Measurements from ENCODE around the gene P3H3.

P3H3 gene

GRCh38 chr12:6830286-6830890 lies 2.2 kb downstream of the P3H3 start:
- Histone ChIP-seq H3K4me1 (ENCODE audit: insufficient read depth, low read length) (peaks cover 10% of the 10 kb centered on the region; the same call in 1 of the 2 replicates), H3K27me3 (ENCODE audit: insufficient read depth, low read length) (peaks cover 7% of the 10 kb centered on the region)

GRCh38 chr12:6830999-6831398 lies 2.8 kb downstream of the P3H3 start:
- H3K36me3 ChIP-seq (ENCODE audit: insufficient read depth, low read depth, low read length), result peaks cover 51% of the 10 kb centered on the region
- H3K27me3 ChIP-seq (ENCODE audit: insufficient read depth, low read length), result peaks cover 6% of the 10 kb centered on the region; the same call in 1 of the 2 replicates
- no peak overlapping the region for H3K4me3 ChIP-seq (ENCODE audit: low read length)
- no peak overlapping the region for H3K27ac ChIP-seq (ENCODE audit: low read length)
- H3K4me1 ChIP-seq (ENCODE audit: insufficient read depth, low read length), result peaks cover 8% of the 10 kb centered on the region; the same call in 1 of the 2 replicates
- no peak overlapping the region for H3K9ac ChIP-seq (ENCODE audit: low read depth, low read length)
- H3K9me3 ChIP-seq (ENCODE audit: insufficient read depth, low read depth, low read length), result no peaks in the 10 kb centered on the region

More at GRCh38 chr12:6830286-6830890, 2.2 kb downstream of the P3H3 start:
- H3K9ac ChIP-seq (ENCODE audit: low read depth, low read length), result peak overlapping the region; percentile 94; the same call in 1 of the 2 replicates
- peak overlapping the region; percentile 95; the same call in 1 of the 2 replicates for H3K4me3 ChIP-seq (ENCODE audit: low read length)
- H3K9me3 ChIP-seq (ENCODE audit: insufficient read depth, low read depth, low read length), result no peaks in the 10 kb centered on the region
- H3K27ac ChIP-seq (ENCODE audit: low read length), result no peak overlapping the region
- peaks cover 48% of the 10 kb centered on the region for H3K36me3 ChIP-seq (ENCODE audit: insufficient read depth, low read depth, low read length)

GRCh38 chr12:6831450-6831995 lies 3.3 kb downstream of the P3H3 start:
- H3K4me1 ChIP-seq (ENCODE audit: insufficient read depth, low read length), result peaks cover 7% of the 10 kb centered on the region; the same call in 1 of the 2 replicates
- no peaks in the 10 kb centered on the region for H3K9me3 ChIP-seq (ENCODE audit: insufficient read depth, low read depth, low read length)
- H3K4me3 ChIP-seq (ENCODE audit: low read length), result no peak overlapping the region
- H3K27ac ChIP-seq (ENCODE audit: low read length), result no peak overlapping the region
- no peak overlapping the region for H3K9ac ChIP-seq (ENCODE audit: low read depth, low read length)
- H3K36me3 ChIP-seq (ENCODE audit: insufficient read depth, low read depth, low read length), result peaks cover 56% of the 10 kb centered on the region
- H3K27me3 ChIP-seq (ENCODE audit: insufficient read depth, low read length), result 0 out of 2 replicates have a peak, but pooled peaks cover 1% of the 10 kb centered on the region

GRCh38 chr12:6832125-6832524 lies 3.9 kb downstream of the P3H3 start:
- no peaks in the 10 kb centered on the region for H3K9me3 ChIP-seq (ENCODE audit: insufficient read depth, low read depth, low read length)
- peaks cover 62% of the 10 kb centered on the region for H3K36me3 ChIP-seq (ENCODE audit: insufficient read depth, low read depth, low read length)
- no peak overlapping the region for H3K4me3 ChIP-seq (ENCODE audit: low read length)
- H3K9ac ChIP-seq (ENCODE audit: low read depth, low read length), result no peak overlapping the region
- H3K4me1 ChIP-seq (ENCODE audit: insufficient read depth, low read length), result peaks cover 5% of the 10 kb centered on the region; the same call in 1 of the 2 replicates
- no peak overlapping the region for H3K27ac ChIP-seq (ENCODE audit: low read length)
- H3K27me3 ChIP-seq (ENCODE audit: insufficient read depth, low read length), result no peaks in the 10 kb centered on the region

- H3K9ac ChIP-seq (ENCODE audit: low read depth, low read length), result no peak overlapping the region
- peaks cover 74% of the 10 kb centered on the region for H3K36me3 ChIP-seq (ENCODE audit: insufficient read depth, low read depth, low read length)
- peaks cover 3% of the 10 kb centered on the region; the same call in 1 of the 2 replicates for H3K4me1 ChIP-seq (ENCODE audit: insufficient read depth, low read length)
- no peaks in the 10 kb centered on the region for H3K9me3 ChIP-seq (ENCODE audit: insufficient read depth, low read depth, low read length)
- H3K27ac ChIP-seq (ENCODE audit: low read length), result no peak overlapping the region
- H3K27me3 ChIP-seq (ENCODE audit: insufficient read depth, low read length), result no peaks in the 10 kb centered on the region
- no peak overlapping the region for H3K4me3 ChIP-seq (ENCODE audit: low read length)
Measured at GRCh38 chr12:6833189-6833890, 5.1 kb downstream of the P3H3 start.

GRCh38 chr12:6834254-6834653 lies 6.0 kb downstream of the P3H3 start:
- H3K4me3 ChIP-seq (ENCODE audit: low read length), result no peak overlapping the region
- H3K27me3 ChIP-seq (ENCODE audit: insufficient read depth, low read length), result no peaks in the 10 kb centered on the region
- peaks cover 83% of the 10 kb centered on the region for H3K36me3 ChIP-seq (ENCODE audit: insufficient read depth, low read depth, low read length)
- H3K27ac ChIP-seq (ENCODE audit: low read length), result no peak overlapping the region
- peaks cover 3% of the 10 kb centered on the region; the same call in 1 of the 2 replicates for H3K4me1 ChIP-seq (ENCODE audit: insufficient read depth, low read length)
- no peaks in the 10 kb centered on the region for H3K9me3 ChIP-seq (ENCODE audit: insufficient read depth, low read depth, low read length)
- no peak overlapping the region for H3K9ac ChIP-seq (ENCODE audit: low read depth, low read length)

- H3K36me3 ChIP-seq (ENCODE audit: insufficient read depth, low read depth, low read length), result peaks cover 88% of the 10 kb centered on the region
Measured at GRCh38 chr12:6834873-6835272, 6.7 kb downstream of the P3H3 start.

GRCh38 chr12:6836851-6837250 lies 8.6 kb downstream of the P3H3 start:
- Histone ChIP-seq H3K4me3 (ENCODE audit: low read length) (no peak overlapping the region), H3K4me1 (ENCODE audit: insufficient read depth, low read length) (0 out of 2 replicates have a peak, but pooled peaks cover 4% of the 10 kb centered on the region), H3K27me3 (ENCODE audit: insufficient read depth, low read length) (no peaks in the 10 kb centered on the region), H3K27ac (ENCODE audit: low read length) (no peak overlapping the region), H3K9ac (ENCODE audit: low read depth, low read length) (no peak overlapping the region), H3K9me3 (ENCODE audit: insufficient read depth, low read depth, low read length) (no peaks in the 10 kb centered on the region), H3K36me3 (ENCODE audit: insufficient read depth, low read depth, low read length) (peaks cover 78% of the 10 kb centered on the region)

More at GRCh38 chr12:6834873-6835272, 6.7 kb downstream of the P3H3 start:
- peaks cover 3% of the 10 kb centered on the region; the same call in 1 of the 2 replicates for H3K4me1 ChIP-seq (ENCODE audit: insufficient read depth, low read length)
- no peaks in the 10 kb centered on the region for H3K27me3 ChIP-seq (ENCODE audit: insufficient read depth, low read length)
- H3K27ac ChIP-seq (ENCODE audit: low read length), result no peak overlapping the region
- no peak overlapping the region for H3K4me3 ChIP-seq (ENCODE audit: low read length)
- H3K9ac ChIP-seq (ENCODE audit: low read depth, low read length), result no peak overlapping the region
- no peaks in the 10 kb centered on the region for H3K9me3 ChIP-seq (ENCODE audit: insufficient read depth, low read depth, low read length)

- Histone ChIP-seq H3K9ac (ENCODE audit: low read depth, low read length) (no peak overlapping the region), H3K27me3 (ENCODE audit: insufficient read depth, low read length) (no peaks in the 10 kb centered on the region), H3K4me1 (ENCODE audit: insufficient read depth, low read length) (0 out of 2 replicates have a peak, but pooled peaks cover 4% of the 10 kb centered on the region), H3K27ac (ENCODE audit: low read length) (no peak overlapping the region), H3K4me3 (ENCODE audit: low read length) (no peak overlapping the region), H3K36me3 (ENCODE audit: insufficient read depth, low read depth, low read length) (peaks cover 79% of the 10 kb centered on the region), H3K9me3 (ENCODE audit: insufficient read depth, low read depth, low read length) (no peaks in the 10 kb centered on the region)
Measured at GRCh38 chr12:6837370-6838060, 9.3 kb downstream of the P3H3 start.

- Histone ChIP-seq H3K4me1 (ENCODE audit: insufficient read depth, low read length) (0 out of 2 replicates have a peak, but pooled peaks cover 4% of the 10 kb centered on the region), H3K27ac (ENCODE audit: low read length) (no peak overlapping the region), H3K9me3 (ENCODE audit: insufficient read depth, low read depth, low read length) (no peaks in the 10 kb centered on the region), H3K4me3 (ENCODE audit: low read length) (no peak overlapping the region), H3K9ac (ENCODE audit: low read depth, low read length) (no peak overlapping the region), H3K27me3 (ENCODE audit: insufficient read depth, low read length) (no peaks in the 10 kb centered on the region), H3K36me3 (ENCODE audit: insufficient read depth, low read depth, low read length) (peaks cover 83% of the 10 kb centered on the region)
Measured at GRCh38 chr12:6838854-6839253, 10.6 kb downstream of the P3H3 start.

- Histone ChIP-seq H3K4me1 (ENCODE audit: insufficient read depth, low read length) (0 out of 2 replicates have a peak, but pooled peaks cover 4% of the 10 kb centered on the region), H3K9ac (ENCODE audit: low read depth, low read length) (no peak overlapping the region), H3K27ac (ENCODE audit: low read length) (no peak overlapping the region), H3K4me3 (ENCODE audit: low read length) (no peak overlapping the region), H3K36me3 (ENCODE audit: insufficient read depth, low read depth, low read length) (peaks cover 81% of the 10 kb centered on the region), H3K27me3 (ENCODE audit: insufficient read depth, low read length) (no peaks in the 10 kb centered on the region), H3K9me3 (ENCODE audit: insufficient read depth, low read depth, low read length) (no peaks in the 10 kb centered on the region)
Measured at GRCh38 chr12:6839482-6840201, 11.4 kb downstream of the P3H3 start.
